Fibroblast of skin of back (primary cell): ENCODE results near the gene KCNK10.
"Not testable (repeated sequence)": the region's sequence is repeated elsewhere in the genome, so short reads cannot be mapped to it uniquely, and the experiment has no call there.

Source experiments
- DNase-seq: peaks from one replicate; pipeline ENCODE4 v3.0.0-alpha.2; 2013

The KCNK10 gene

GRCh38 chr14:88264116-88264515, 59.0 kb downstream of the KCNK10 start:
- DNase-seq: no peak

- DNase-seq: not testable (repeated sequence)
Measured at GRCh38 chr14:88261302-88261701, 61.8 kb downstream of the KCNK10 start.

- DNase-seq: no peak
Measured at GRCh38 chr14:88258021-88258420, 65.0 kb downstream of the KCNK10 start.

- DNase-seq: no peak
Measured at GRCh38 chr14:88256997-88257950, 65.8 kb downstream of the KCNK10 start.

- no peak for DNase-seq
Measured at GRCh38 chr14:88255798-88256197, 67.3 kb downstream of the KCNK10 start.

GRCh38 chr14:88255196-88255595, 67.9 kb downstream of the KCNK10 start:
- no peak for DNase-seq

GRCh38 chr14:88252498-88252897, 70.6 kb downstream of the KCNK10 start:
- no peak for DNase-seq

GRCh38 chr14:88251650-88252049, 71.4 kb downstream of the KCNK10 start:
- DNase-seq: no peak

GRCh38 chr14:88249266-88249665, 73.8 kb downstream of the KCNK10 start:
- DNase-seq: no peak

GRCh38 chr14:88248606-88249005, 74.5 kb downstream of the KCNK10 start:
- peak; percentile 3 for DNase-seq

GRCh38 chr14:88247228-88247627, 75.8 kb downstream of the KCNK10 start:
- no peak for DNase-seq

GRCh38 chr14:88245321-88245720, 77.7 kb downstream of the KCNK10 start:
- DNase-seq: peak; percentile 3

- DNase-seq: no peak
Measured at GRCh38 chr14:88243946-88244345, 79.1 kb downstream of the KCNK10 start.

- no peak for DNase-seq
Measured at GRCh38 chr14:88242446-88242845, 80.6 kb downstream of the KCNK10 start.

GRCh38 chr14:88241810-88242209, 81.3 kb downstream of the KCNK10 start:
- no peak for DNase-seq

- DNase-seq: no peak
Measured at GRCh38 chr14:88234442-88234841, 88.6 kb downstream of the KCNK10 start.

- peak; percentile 8 for DNase-seq
Measured at GRCh38 chr14:88233915-88234314, 89.2 kb downstream of the KCNK10 start.

- no peak for DNase-seq
Measured at GRCh38 chr14:88232771-88233170, 90.3 kb downstream of the KCNK10 start.

GRCh38 chr14:88231603-88232002, 91.5 kb downstream of the KCNK10 start:
- DNase-seq: no peak

- DNase-seq: no peak
Measured at GRCh38 chr14:88229428-88229827, 93.6 kb downstream of the KCNK10 start.

- no peak for DNase-seq
Measured at GRCh38 chr14:88228522-88229236, 94.4 kb downstream of the KCNK10 start.

- no peak for DNase-seq
Measured at GRCh38 chr14:88227693-88228092, 95.4 kb downstream of the KCNK10 start.

- DNase-seq: no peak
Measured at GRCh38 chr14:88225721-88226120, 97.3 kb downstream of the KCNK10 start.
